HEK293 (cell line): Measurements from ENCODE around the gene NR3C1.

Source experiments
- CTCF ChIP-seq: fragments of 450-650 bp; formaldehyde crosslinking; IDR thresholded peaks from 2 replicates; pipeline ENCODE4 v1.5.1; 2016; ENCODE audit warnings: missing biosample characterization, missing genetic modification characterization
- GLI4 ChIP-seq: fragments of 450-650 bp; formaldehyde crosslinking; IDR thresholded peaks from 2 replicates; pipeline ENCODE4 v1.5.1; 2016; ENCODE audit warnings: missing biosample characterization, missing genetic modification characterization
- IKZF3 ChIP-seq: fragments of 450-650 bp; IDR thresholded peaks from 2 replicates; pipeline ENCODE4 v1.5.0; 2018; ENCODE audit warnings: missing biosample characterization, mild to moderate bottlenecking, missing genetic modification characterization, moderate library complexity
- KLF16 ChIP-seq: fragments of 450-650 bp; formaldehyde crosslinking; IDR thresholded peaks from 2 replicates; pipeline ENCODE4 v1.5.1; 2017; ENCODE audit warnings: missing biosample characterization, missing genetic modification characterization
- YY2 ChIP-seq: fragments of 450-650 bp; formaldehyde crosslinking; IDR thresholded peaks from 2 replicates; pipeline ENCODE4 v1.5.1; 2016; ENCODE audit warnings: missing biosample characterization, missing genetic modification characterization
- ZBTB10 ChIP-seq: fragments of 450-650 bp; formaldehyde crosslinking; IDR thresholded peaks from 2 replicates; pipeline ENCODE4 v1.5.1; 2016; ENCODE audit warnings: missing biosample characterization, missing genetic modification characterization
- ZBTB20 ChIP-seq: fragments of 450-650 bp; formaldehyde crosslinking; IDR thresholded peaks from 2 replicates; pipeline ENCODE4 v1.5.1; 2016; ENCODE audit warnings: missing biosample characterization, missing genetic modification characterization
- ZFP3 ChIP-seq: fragments of 450-650 bp; formaldehyde crosslinking; IDR thresholded peaks from 2 replicates; pipeline ENCODE4 v1.5.1; 2016; ENCODE audit warnings: low read depth, missing biosample characterization, missing genetic modification characterization
- ZFP37 ChIP-seq: fragments of 450-650 bp; formaldehyde crosslinking; IDR thresholded peaks from 2 replicates; pipeline ENCODE4 v1.5.1; 2016; ENCODE audit warnings: missing biosample characterization, missing genetic modification characterization
- ZIC2 ChIP-seq: fragments of 450-650 bp; formaldehyde crosslinking; IDR thresholded peaks from 2 replicates; pipeline ENCODE4 v1.5.1; 2016; ENCODE audit warnings: missing biosample characterization, missing genetic modification characterization
- ZNF140 ChIP-seq: fragments of 450-650 bp; formaldehyde crosslinking; IDR thresholded peaks from 2 replicates; pipeline ENCODE4 v1.5.1; 2016; ENCODE audit warnings: missing biosample characterization, missing genetic modification characterization
- ZNF146 ChIP-seq: fragments of 450-650 bp; formaldehyde crosslinking; IDR thresholded peaks from 2 replicates; pipeline ENCODE4 v1.5.1; 2016; ENCODE audit warnings: missing biosample characterization, missing genetic modification characterization
- ZNF214 ChIP-seq: fragments of 450-650 bp; formaldehyde crosslinking; IDR thresholded peaks from 2 replicates; pipeline ENCODE4 v1.5.1; 2017; ENCODE audit warnings: missing biosample characterization, mild to moderate bottlenecking, missing genetic modification characterization, borderline replicate concordance
- ZNF266 ChIP-seq: fragments of 450-650 bp; formaldehyde crosslinking; IDR thresholded peaks from 2 replicates; pipeline ENCODE4 v1.5.1; 2016; ENCODE audit warnings: missing biosample characterization, missing genetic modification characterization, low read depth
- ZNF280D ChIP-seq: fragments of 450-650 bp; formaldehyde crosslinking; IDR thresholded peaks from 2 replicates; pipeline ENCODE4 v1.5.1; 2016; ENCODE audit warnings: missing biosample characterization, missing genetic modification characterization
- ZNF341 ChIP-seq: fragments of 450-650 bp; formaldehyde crosslinking; IDR thresholded peaks from 2 replicates; pipeline ENCODE4; 2016; ENCODE audit warnings: low read depth, missing biosample characterization, missing genetic modification characterization
- ZNF423 ChIP-seq: fragments of 450-650 bp; formaldehyde crosslinking; IDR thresholded peaks from 2 replicates; pipeline ENCODE4 v1.5.1; 2016; ENCODE audit warnings: missing biosample characterization, missing genetic modification characterization
- ZNF488 ChIP-seq: fragments of 450-650 bp; formaldehyde crosslinking; IDR thresholded peaks from 2 replicates; pipeline ENCODE4 v1.5.1; 2016; ENCODE audit warnings: missing biosample characterization, missing genetic modification characterization
- ZNF596 ChIP-seq: fragments of 450-650 bp; IDR thresholded peaks from 2 replicates; pipeline ENCODE4 v1.5.0; 2018; ENCODE audit warnings: missing biosample characterization, mild to moderate bottlenecking, missing genetic modification characterization, moderate library complexity
- ZNF777 ChIP-seq: fragments of 450-650 bp; formaldehyde crosslinking; IDR thresholded peaks from 2 replicates; pipeline ENCODE4 v1.5.1; 2017; ENCODE audit warnings: missing biosample characterization, missing genetic modification characterization, borderline replicate concordance
- TF ChIP-seq, protein P1 (sequence below): fragments of 450-650 bp; formaldehyde crosslinking; IDR thresholded peaks from 2 replicates; pipeline ENCODE4 v1.5.1; 2016; ENCODE audit warnings: missing biosample characterization, missing genetic modification characterization
- TF ChIP-seq, protein P2 (sequence below): fragments of 450-650 bp; formaldehyde crosslinking; IDR thresholded peaks from 2 replicates; pipeline ENCODE4 v1.5.1; 2016; ENCODE audit warnings: missing biosample characterization, missing genetic modification characterization, low read depth
- TF ChIP-seq, protein P3 (sequence below): fragments of 450-650 bp; formaldehyde crosslinking; IDR thresholded peaks from 2 replicates; pipeline ENCODE4 v1.5.1; 2016; ENCODE audit warnings: missing biosample characterization, missing genetic modification characterization
- TF ChIP-seq, protein P4 (sequence below): sonication (generic); formaldehyde crosslinking; IDR thresholded peaks from 2 replicates; pipeline ENCODE4 v1.8.1; 2022; ENCODE audit warnings: mild to moderate bottlenecking, moderate library complexity, missing genetic modification reagents

The NR3C1 gene

GRCh38 chr5:143402553-143403333, 743 bp downstream of the NR3C1 start (continued):
- TF ChIP-seq, protein P1, sequence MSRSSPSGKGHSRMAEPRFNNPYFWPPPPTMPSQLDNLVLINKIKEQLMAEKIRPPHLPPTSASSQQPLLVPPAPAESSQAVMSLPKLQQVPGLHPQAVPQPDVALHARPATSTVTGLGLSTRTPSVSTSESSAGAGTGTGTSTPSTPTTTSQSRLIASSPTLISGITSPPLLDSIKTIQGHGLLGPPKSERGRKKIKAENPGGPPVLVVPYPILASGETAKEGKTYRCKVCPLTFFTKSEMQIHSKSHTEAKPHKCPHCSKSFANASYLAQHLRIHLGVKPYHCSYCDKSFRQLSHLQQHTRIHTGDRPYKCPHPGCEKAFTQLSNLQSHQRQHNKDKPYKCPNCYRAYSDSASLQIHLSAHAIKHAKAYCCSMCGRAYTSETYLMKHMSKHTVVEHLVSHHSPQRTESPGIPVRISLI (tag by site-specific recombination), result no peak
- TF ChIP-seq IKZF3 (tag by site-specific recombination), result no peak
- no peak for TF ChIP-seq ZNF596 (tag by site-specific recombination)
- peak; percentile 71 for TF ChIP-seq ZIC2
- peak; percentile 28; the same call in 1 of the 2 replicates for TF ChIP-seq ZBTB20 (tag by site-specific recombination)
- no peak for TF ChIP-seq GLI4
- TF ChIP-seq ZFP37, result no peak
- TF ChIP-seq ZNF423 (tag by site-specific recombination), result 0 out of 2 replicates have a peak, but pooled peaks have one; percentile 14
- TF ChIP-seq, protein P2, sequence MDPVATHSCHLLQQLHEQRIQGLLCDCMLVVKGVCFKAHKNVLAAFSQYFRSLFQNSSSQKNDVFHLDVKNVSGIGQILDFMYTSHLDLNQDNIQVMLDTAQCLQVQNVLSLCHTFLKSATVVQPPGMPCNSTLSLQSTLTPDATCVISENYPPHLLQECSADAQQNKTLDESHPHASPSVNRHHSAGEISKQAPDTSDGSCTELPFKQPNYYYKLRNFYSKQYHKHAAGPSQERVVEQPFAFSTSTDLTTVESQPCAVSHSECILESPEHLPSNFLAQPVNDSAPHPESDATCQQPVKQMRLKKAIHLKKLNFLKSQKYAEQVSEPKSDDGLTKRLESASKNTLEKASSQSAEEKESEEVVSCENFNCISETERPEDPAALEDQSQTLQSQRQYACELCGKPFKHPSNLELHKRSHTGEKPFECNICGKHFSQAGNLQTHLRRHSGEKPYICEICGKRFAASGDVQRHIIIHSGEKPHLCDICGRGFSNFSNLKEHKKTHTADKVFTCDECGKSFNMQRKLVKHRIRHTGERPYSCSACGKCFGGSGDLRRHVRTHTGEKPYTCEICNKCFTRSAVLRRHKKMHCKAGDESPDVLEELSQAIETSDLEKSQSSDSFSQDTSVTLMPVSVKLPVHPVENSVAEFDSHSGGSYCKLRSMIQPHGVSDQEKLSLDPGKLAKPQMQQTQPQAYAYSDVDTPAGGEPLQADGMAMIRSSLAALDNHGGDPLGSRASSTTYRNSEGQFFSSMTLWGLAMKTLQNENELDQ (tag by site-specific recombination), result no peak
- TF ChIP-seq ZFP3 (tag by site-specific recombination), result no peak
- no peak for TF ChIP-seq ZBTB10 (tag by site-specific recombination)
- no peak for TF ChIP-seq ZNF280D (tag by site-specific recombination)
- no peak for TF ChIP-seq ZNF214 (tag by site-specific recombination)
- no peak for TF ChIP-seq ZNF146 (tag by site-specific recombination)
- TF ChIP-seq ZNF488 (tag by site-specific recombination), result no peak
- TF ChIP-seq, protein P3, sequence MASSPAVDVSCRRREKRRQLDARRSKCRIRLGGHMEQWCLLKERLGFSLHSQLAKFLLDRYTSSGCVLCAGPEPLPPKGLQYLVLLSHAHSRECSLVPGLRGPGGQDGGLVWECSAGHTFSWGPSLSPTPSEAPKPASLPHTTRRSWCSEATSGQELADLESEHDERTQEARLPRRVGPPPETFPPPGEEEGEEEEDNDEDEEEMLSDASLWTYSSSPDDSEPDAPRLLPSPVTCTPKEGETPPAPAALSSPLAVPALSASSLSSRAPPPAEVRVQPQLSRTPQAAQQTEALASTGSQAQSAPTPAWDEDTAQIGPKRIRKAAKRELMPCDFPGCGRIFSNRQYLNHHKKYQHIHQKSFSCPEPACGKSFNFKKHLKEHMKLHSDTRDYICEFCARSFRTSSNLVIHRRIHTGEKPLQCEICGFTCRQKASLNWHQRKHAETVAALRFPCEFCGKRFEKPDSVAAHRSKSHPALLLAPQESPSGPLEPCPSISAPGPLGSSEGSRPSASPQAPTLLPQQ (tag by site-specific recombination), result no peak
- TF ChIP-seq CTCF, result peak; percentile 55
- peak; percentile 41; the same call in 1 of the 2 replicates for TF ChIP-seq ZNF341
- TF ChIP-seq KLF16 (tag by site-specific recombination), result no peak
- TF ChIP-seq ZNF777 (tag by site-specific recombination), result no peak
- no peak for TF ChIP-seq ZNF140 (tag by site-specific recombination)
- TF ChIP-seq YY2 (tag by site-specific recombination), result no peak
- TF ChIP-seq, protein P4, sequence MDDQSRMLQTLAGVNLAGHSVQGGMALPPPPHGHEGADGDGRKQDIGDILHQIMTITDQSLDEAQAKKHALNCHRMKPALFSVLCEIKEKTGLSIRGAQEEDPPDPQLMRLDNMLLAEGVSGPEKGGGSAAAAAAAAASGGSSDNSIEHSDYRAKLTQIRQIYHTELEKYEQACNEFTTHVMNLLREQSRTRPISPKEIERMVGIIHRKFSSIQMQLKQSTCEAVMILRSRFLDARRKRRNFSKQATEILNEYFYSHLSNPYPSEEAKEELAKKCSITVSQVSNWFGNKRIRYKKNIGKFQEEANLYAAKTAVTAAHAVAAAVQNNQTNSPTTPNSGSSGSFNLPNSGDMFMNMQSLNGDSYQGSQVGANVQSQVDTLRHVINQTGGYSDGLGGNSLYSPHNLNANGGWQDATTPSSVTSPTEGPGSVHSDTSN (CRISPR knock-in tag), result no peak
- TF ChIP-seq ZNF266 (tag by site-specific recombination), result no peak
